DND-41 (cell line): ENCODE measurements around the gene ACTMAP.

Experiments
- ATAC-seq: fragments of 200-7000 bp; cut with Tn5 transposase; 3 replicates; pipeline ENCODE4 v1.9.1; 2021; ENCODE audit warnings: low read depth; ENCODE audit not compliant: insufficient read depth
- DNase-seq: peaks from one replicate; pipeline ENCODE4 v3.0.0-alpha.2; 2020
- H2AFZ ChIP-seq: 2 replicates; pipeline ENCODE4 v1.6.0; 2012; ENCODE audit warnings: low read depth, low read length
- H3K27ac ChIP-seq: 2 replicates; pipeline ENCODE4 v1.5.1; 2012; ENCODE audit warnings: low read length, inconsistent platforms
- H3K27me3 ChIP-seq: fragments of 200-600 bp; sonication (generic); 2 replicates; pipeline ENCODE4 v1.6.0; 2012; ENCODE audit warnings: low read length, mild to moderate bottlenecking, inconsistent platforms; ENCODE audit not compliant: insufficient read depth, poor library complexity
- H3K36me3 ChIP-seq: 2 replicates; pipeline ENCODE4 v1.5.1; 2012; ENCODE audit warnings: low read length, inconsistent platforms; ENCODE audit not compliant: insufficient read depth
- H3K4me1 ChIP-seq: 2 replicates; pipeline ENCODE4 v1.5.1; 2012; ENCODE audit warnings: mild to moderate bottlenecking, low read length; ENCODE audit not compliant: insufficient read depth
- H3K4me2 ChIP-seq: 2 replicates; pipeline ENCODE4 v1.6.0; 2012; ENCODE audit warnings: mild to moderate bottlenecking, moderate library complexity, low read length, inconsistent platforms; ENCODE audit not compliant: insufficient read depth
- H3K4me3 ChIP-seq, 2 experiments: fragments of 200-600 bp in 1 of 2; shearing (Covaris generic) in 1 of 2; 2 replicates each; pipeline ENCODE4 v1.5.1; 2012 to 2016; ENCODE audit warnings: inconsistent platforms in 2 of 2, low read length in 2 of 2, mild to moderate bottlenecking in 2 of 2, low read depth in 1 of 2, moderate library complexity in 1 of 2
- H3K79me2 ChIP-seq: 2 replicates; pipeline ENCODE4 v1.6.0; 2012; ENCODE audit warnings: low read length, inconsistent platforms; ENCODE audit not compliant: insufficient read depth
- H3K9ac ChIP-seq: 2 replicates; pipeline ENCODE4 v1.6.0; 2012; ENCODE audit warnings: low read depth, mild to moderate bottlenecking, inconsistent platforms, low read length, moderate library complexity
- H3K9me3 ChIP-seq: 2 replicates; pipeline ENCODE4 v1.5.1; 2012; ENCODE audit warnings: low read length, moderate library complexity, mild to moderate bottlenecking, inconsistent platforms; ENCODE audit not compliant: insufficient read depth, severe bottlenecking
- H4K20me1 ChIP-seq: 2 replicates; pipeline ENCODE4 v1.6.0; 2012; ENCODE audit warnings: low read length; ENCODE audit not compliant: insufficient read depth
- EZH2 ChIP-seq: IDR thresholded peaks from 3 replicates; pipeline ENCODE4 v1.6.1; 2012; ENCODE audit warnings: borderline replicate concordance, low read depth, mild to moderate bottlenecking, moderate library complexity, low read length, inconsistent platforms; ENCODE audit not compliant: severe bottlenecking
- TF ChIP-seq, protein P1 (sequence below): IDR thresholded peaks from 2 replicates; pipeline ENCODE4 v1.5.1; 2012; ENCODE audit warnings: borderline replicate concordance, low read length, moderate library complexity, mild to moderate bottlenecking; ENCODE audit not compliant: poor library complexity, severe bottlenecking; ENCODE audit errors: extremely low read depth

ACTMAP gene

DNA sequence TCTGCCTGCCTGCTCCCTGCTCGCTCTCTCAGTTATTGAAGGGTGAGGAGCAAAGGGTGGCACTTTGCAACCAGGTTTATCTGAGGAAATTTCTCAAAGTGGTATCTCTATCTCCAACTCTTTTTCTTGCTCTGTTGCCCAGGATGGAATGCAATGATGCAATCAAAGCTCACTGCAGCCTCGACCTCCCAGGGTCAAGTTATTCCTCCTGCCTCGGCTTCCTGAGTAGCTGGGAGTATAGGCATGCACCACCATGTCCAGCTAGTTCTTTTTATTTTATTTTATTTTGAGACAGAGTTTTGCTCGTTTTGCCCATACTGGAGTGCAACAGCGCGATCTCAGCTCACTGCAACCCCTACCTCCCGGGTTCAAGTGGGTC lies 4.9 kb downstream of the ACTMAP start:
- H4K20me1 ChIP-seq = no peaks in the 10 kb centered on the region
- H3K4me3 ChIP-seq = no peak overlapping the region
- no peak overlapping the region for H3K27ac ChIP-seq
- DNase-seq = no peak
- no peak for ATAC-seq
- H3K4me2 ChIP-seq = no peak overlapping the region
- H3K9ac ChIP-seq = no peak overlapping the region
- no peaks in the 10 kb centered on the region for H3K27me3 ChIP-seq
- no peak overlapping the region for H2AFZ ChIP-seq
- TF ChIP-seq EZH2 = no peak
- TF ChIP-seq, protein P1, sequence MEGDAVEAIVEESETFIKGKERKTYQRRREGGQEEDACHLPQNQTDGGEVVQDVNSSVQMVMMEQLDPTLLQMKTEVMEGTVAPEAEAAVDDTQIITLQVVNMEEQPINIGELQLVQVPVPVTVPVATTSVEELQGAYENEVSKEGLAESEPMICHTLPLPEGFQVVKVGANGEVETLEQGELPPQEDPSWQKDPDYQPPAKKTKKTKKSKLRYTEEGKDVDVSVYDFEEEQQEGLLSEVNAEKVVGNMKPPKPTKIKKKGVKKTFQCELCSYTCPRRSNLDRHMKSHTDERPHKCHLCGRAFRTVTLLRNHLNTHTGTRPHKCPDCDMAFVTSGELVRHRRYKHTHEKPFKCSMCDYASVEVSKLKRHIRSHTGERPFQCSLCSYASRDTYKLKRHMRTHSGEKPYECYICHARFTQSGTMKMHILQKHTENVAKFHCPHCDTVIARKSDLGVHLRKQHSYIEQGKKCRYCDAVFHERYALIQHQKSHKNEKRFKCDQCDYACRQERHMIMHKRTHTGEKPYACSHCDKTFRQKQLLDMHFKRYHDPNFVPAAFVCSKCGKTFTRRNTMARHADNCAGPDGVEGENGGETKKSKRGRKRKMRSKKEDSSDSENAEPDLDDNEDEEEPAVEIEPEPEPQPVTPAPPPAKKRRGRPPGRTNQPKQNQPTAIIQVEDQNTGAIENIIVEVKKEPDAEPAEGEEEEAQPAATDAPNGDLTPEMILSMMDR = no peak
- no peaks in the 10 kb centered on the region for H3K9me3 ChIP-seq
- H3K4me1 ChIP-seq = peaks cover 23% of the 10 kb centered on the region
- H3K36me3 ChIP-seq = peaks cover 18% of the 10 kb centered on the region
- H3K79me2 ChIP-seq = peaks cover 26% of the 10 kb centered on the region

DNA sequence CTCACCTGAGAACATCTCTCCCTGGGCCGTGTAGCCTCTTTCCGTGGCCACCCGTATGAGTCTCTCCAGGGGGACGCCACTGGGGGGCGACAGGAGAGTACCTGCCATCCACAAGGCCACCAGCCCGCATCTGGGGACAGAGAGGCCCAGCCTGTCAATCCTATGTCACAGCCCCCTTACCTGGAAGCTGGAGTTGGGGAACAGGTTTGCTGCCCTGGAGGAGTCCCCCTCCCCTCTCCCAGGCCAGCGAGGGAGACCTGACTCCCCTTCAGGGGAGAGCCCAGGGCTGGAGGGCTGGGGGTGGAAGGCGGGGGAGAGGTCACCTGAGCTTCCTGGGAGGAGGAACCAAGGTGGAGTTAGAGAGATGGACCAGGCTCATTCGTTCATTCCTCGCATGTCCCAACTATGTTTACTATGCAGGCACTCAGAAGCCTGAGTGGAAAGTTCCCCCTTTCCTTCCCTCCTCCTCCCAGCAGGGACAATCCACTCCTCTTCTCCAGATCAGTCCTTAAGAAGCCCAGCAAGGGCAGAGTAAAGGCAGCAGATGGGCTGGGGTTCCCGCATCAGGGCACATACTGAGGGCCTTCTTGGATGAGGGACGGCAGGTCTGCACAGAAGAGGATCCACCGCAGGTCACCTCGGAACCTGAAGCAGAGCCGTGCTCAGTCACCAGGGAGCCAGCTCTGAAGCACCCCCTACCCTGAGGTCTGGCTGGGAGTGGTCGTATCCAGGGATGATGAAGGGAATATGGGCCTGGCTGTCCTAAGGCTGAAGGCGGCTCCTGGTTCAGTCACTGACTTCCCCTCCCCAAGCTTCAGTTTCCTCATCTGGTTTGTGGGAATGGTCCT lies 5.5 kb downstream of the ACTMAP start:
- no peak overlapping the region for H3K4me2 ChIP-seq
- no peak for TF ChIP-seq EZH2
- TF ChIP-seq, protein P1 = peak; percentile 28
- H2AFZ ChIP-seq = no peak overlapping the region
- DNase-seq (no peak), ATAC-seq (no peak)
- no peaks in the 10 kb centered on the region for H4K20me1 ChIP-seq
- H3K4me1 ChIP-seq = peaks cover 22% of the 10 kb centered on the region
- peaks cover 18% of the 10 kb centered on the region for H3K36me3 ChIP-seq
- H3K27me3 ChIP-seq = no peaks in the 10 kb centered on the region
- H3K79me2 ChIP-seq = peaks cover 22% of the 10 kb centered on the region
- no peaks in the 10 kb centered on the region for H3K9me3 ChIP-seq
- no peak overlapping the region for H3K27ac ChIP-seq
- H3K9ac ChIP-seq = no peak overlapping the region
- H3K4me3 ChIP-seq = no peak overlapping the region

DNA sequence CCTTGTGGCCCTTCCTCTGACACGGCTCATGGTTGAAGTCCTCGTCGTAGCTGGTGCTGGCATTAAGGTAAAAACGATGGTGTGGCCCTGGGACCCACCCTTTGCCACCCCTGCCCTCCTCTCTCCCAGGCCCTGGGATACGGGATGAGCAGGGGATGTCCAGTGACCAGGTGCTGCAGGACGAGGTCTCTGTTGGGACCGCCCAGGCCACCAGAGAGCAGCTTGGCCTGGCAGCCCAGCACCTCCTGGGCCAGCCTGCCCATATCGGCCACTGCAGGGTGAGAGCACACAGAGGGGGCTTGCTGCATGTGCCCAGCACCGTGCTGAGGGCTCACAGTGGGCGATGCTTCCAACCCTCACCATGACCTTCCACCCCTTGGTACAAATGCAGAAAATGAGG lies 6.4 kb downstream of the ACTMAP start:
- no peak overlapping the region for H3K9ac ChIP-seq
- no peak overlapping the region for H2AFZ ChIP-seq
- no peak for TF ChIP-seq EZH2
- TF ChIP-seq, protein P1 = no peak
- H3K27me3 ChIP-seq = no peaks in the 10 kb centered on the region
- H3K79me2 ChIP-seq = peaks cover 14% of the 10 kb centered on the region
- ATAC-seq (no peak), DNase-seq (no peak)
- H3K36me3 ChIP-seq = peaks cover 24% of the 10 kb centered on the region
- peaks cover 14% of the 10 kb centered on the region for H3K4me1 ChIP-seq
- no peaks in the 10 kb centered on the region for H3K9me3 ChIP-seq
- H3K4me3 ChIP-seq = no peak overlapping the region
- H3K27ac ChIP-seq = no peak overlapping the region
- no peaks in the 10 kb centered on the region for H4K20me1 ChIP-seq
- H3K4me2 ChIP-seq = no peak overlapping the region
